GM12892 (cell line): ENCODE data around the gene IMPDH1.

Experiments
- DNase-seq: peaks from one replicate; pipeline ENCODE4 v3.0.0; 2011; ENCODE audit not compliant: insufficient read length
- FAIRE-seq: peaks from 2 replicates; lab custom pipeline; 2011; peaks lifted over from hg19 to GRCh38; lab: Jason Lieb, UNC
- POLR2A ChIP-seq: IDR thresholded peaks from 2 replicates; pipeline ENCODE4 v1.6.1; 2011; ENCODE audit warnings: low read depth, low read length, control low read depth
- POLR2AphosphoS5 ChIP-seq: IDR thresholded peaks from 2 replicates; pipeline ENCODE4 v1.6.1; 2011; ENCODE audit warnings: low read depth, low read length, control low read depth
- TAF1 ChIP-seq: IDR thresholded peaks from 2 replicates; pipeline ENCODE4 v1.6.1; 2011; ENCODE audit warnings: low read depth, mild to moderate bottlenecking, control low read depth, low read length, borderline replicate concordance

The IMPDH1 gene

DNA sequence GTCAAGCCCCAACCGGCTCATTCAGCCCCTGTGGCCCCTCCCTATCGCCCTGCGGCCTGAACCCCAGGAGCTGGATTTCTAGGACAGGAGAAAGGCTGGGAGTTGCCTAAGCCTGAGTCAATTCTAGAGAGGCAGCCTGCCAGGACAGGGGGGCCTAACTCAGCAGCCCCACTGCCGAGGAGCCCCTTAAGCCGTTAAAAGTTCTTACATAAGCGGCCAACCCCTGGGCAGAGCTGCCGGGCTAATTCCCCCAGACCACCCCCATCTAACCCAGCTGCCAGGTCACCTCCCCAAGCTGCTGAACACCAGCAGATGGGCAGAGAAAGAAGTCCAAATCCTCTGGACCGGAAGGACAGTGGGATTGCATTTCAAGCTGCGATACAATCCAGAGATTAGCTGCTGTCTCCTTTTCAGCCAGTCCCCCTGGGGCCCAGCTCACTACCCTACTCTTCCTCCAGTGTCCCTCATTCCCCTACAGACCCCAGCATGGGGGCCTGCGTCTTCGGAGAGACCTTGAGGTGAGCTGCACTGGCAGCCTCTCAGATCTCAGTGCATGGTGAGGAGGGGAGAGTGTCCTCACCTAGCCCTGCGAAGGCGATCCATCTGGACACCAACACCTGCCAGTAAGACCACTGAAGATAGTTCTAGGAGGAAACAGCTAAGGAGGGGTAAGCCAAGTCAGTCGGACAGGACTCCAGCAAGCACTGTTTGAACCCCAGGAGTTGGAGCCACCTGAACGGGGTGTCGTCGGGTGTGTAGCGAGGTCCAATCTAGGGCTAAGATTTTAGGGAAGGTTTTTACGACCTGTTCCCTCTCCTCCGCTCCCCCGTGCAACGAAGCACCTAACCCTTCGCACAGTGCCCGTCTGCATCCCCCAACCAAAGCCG lies 830 bp downstream of the IMPDH1 start:
- DNase-seq = no peak
- no peak for TF ChIP-seq POLR2A
- FAIRE-seq = no peak

DNA sequence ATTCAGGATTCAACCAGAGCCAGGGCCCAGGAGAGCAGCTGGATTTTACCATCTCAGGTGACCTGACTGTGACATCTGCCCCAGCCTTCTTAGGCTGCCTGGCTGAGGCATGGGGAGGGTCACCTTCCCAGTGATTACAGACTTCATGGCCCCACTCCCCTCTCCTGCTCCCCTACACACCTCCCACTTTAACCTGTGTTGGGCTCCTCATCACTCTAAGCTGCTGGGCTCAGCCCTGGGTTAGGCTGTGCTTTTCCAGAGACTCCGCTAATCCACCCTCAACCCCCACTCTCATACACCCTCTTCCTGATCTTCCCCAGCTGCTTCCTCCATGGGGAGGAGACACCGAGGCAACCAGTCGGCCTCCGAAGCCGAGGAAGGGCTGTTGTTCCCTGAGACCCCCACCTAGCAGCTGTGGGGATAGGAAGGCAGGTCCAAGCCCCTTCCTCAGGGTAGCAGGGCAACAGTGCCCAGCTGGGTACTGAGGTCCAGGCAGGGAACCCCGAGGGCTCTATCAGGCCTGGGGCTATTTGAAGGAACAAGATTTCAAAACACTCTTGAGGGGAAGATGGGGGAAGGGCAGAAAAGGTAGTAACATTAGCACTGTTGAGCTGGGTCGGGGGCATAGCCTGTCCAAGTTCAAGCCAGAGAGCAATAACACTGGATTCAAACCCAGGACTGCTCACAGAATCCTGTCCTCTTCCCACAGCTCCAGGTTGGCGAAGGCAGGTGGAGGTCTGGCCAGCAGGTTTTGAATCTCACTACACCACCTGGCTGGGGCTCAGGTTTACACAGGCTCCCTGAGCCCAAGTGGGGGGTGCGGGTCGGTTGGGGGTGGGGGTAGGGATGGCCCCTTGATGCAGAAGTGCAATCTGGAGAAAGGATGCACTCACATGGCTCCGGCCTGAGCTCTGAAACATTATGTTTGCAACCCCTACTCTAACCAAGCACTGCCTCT lies 1.8 kb downstream of the IMPDH1 start:
- FAIRE-seq (no peak), DNase-seq (no peak)
- TF ChIP-seq TAF1 (no peak), POLR2A (no peak), POLR2AphosphoS5 (no peak)

DNA sequence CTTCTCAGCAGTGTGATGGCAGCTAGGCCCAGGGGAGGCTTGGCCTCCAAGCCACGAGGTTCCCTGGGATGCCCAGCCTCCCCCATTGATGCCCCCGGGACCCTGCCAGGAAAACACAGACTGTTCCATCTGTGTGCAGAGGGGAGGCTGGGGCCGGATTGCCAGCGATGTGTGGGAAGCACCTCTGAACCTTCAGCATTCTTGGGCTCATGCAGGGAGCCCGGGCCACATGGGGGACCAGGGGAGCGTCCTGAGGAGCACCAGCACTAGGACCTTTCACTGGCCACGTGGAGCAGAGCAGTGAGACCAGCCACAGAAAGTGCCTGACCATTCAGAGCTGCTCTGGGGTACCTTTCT lies 2.6 kb downstream of the IMPDH1 start:
- TF ChIP-seq POLR2AphosphoS5 = no peak
- no peak for TF ChIP-seq POLR2A
- TF ChIP-seq TAF1 = no peak
- DNase-seq (no peak), FAIRE-seq (no peak)

DNA sequence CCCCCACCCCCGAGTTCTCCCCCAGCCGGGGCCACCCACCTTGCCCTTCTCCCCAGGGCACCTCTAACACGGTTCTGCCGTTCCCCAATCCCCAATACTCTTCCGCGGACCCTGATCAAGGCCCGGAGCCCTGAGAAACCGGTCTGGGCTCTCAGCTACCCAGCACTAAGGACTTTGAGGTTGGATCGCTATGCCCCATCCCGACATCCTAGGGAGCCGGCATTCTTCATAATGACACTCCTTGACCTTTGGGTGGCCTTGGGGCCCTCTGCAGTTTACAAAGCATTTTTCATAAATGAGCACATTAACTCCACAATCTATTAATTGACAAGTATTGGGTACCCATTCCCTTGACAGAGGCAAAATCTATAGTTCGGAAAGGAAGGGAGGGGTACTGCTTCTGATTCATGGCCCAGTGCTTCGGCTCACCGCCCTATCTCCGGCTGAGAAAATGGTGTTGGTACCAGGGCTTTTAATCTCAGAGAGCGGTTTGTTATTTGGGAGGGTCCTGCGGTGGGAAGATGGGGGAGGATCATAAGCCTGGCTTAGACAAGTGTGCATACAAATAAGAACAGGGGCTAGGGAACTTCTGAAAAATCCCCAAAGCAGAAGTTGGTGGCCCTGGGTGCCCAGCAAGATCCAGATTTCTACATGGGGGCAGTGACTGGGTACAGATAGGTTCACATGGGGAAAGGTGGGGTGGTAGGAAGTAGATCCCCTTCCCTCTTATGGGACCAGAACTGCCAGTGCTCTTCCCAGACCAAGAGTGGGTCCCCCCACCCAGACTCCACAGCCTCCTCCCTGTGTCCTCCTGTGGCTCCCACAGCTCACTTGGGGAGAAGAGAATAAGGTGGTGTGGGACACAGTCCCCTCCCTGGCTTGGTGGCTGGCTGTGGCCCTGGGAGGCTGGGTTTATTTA lies 3.2 kb downstream of the IMPDH1 start:
- TF ChIP-seq POLR2A (no peak), TAF1 (no peak), POLR2AphosphoS5 (no peak)
- FAIRE-seq (no peak), DNase-seq (no peak)

DNA sequence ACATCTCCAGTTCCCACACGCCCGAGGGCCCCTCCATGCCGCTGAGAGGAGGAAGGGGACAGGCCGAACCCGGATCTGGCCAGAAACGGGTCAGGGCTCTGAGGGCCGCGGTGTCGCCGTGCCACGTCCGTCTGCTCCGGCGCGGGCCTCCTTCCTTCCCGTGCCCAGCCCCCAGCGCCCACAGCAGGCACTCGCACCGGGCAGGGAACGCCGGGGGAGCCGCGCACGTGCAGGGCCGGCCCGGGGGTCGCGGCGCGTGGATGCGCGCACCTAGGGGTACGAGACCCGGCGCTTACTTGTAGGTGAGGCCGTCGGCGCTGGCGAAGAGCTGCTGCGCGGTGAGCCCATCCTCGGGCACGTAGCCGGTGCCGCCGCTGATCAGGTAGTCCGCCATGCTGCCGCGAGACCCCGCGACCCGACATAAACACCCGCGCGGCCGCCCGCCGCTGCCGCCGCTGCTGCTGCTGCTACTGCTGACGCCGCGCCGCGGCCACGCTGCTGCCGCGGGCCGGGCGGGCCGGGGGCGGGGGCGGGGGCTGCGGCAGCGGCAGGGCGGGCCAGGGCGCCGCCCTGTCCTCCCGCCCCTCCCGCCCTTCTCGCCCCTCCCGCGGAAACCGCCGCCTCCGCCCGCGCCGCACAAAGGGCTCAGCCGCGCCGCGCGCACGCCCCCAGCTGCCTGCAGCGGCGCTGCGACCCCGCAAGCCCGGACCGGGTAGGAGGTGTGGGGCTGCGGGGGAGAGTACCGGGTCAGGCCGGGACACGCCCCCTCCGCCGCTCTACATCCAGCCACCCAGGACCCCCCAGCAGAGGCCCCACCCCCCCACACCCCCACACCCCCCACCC lies 4.1 kb downstream of the IMPDH1 start:
- FAIRE-seq = peak; percentile 50
- DNase-seq = peak; percentile 72
- TF ChIP-seq POLR2AphosphoS5 (no peak), POLR2A (no peak; the same call in 1 of the 2 replicates), TAF1 (no peak)

DNA sequence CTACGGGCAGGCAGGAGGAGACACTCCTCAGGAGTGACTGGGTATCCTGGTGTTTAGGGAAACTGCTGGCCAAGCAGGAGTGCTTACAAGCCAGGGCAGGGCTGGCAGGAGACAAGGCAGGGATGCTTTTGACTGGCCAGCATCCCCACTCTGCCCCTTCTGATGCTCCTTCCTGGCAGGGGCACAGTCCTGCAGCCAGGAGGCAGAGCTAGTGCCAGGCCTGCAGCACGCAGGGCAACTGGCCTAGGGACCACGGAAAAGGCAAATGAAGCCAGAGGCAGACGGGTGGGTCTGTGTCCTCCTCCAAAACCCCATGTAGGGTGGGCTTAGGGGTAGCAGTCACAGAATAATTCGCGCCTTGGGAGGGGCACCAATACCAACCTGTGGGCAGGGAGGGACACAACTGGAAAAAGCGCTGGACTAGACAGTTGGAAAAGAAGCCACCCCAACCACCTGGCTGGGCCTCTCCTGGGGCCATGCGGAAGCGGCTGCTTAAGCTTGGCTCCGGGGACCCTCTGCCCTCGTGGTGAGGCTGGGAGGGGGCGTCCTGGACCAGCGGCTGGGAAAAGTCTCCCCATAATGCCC lies 4.8 kb downstream of the IMPDH1 start:
- peak; percentile 38 for FAIRE-seq
- no peak for TF ChIP-seq TAF1
- TF ChIP-seq POLR2AphosphoS5 = no peak
- TF ChIP-seq POLR2A = no peak
- no peak for DNase-seq

DNA sequence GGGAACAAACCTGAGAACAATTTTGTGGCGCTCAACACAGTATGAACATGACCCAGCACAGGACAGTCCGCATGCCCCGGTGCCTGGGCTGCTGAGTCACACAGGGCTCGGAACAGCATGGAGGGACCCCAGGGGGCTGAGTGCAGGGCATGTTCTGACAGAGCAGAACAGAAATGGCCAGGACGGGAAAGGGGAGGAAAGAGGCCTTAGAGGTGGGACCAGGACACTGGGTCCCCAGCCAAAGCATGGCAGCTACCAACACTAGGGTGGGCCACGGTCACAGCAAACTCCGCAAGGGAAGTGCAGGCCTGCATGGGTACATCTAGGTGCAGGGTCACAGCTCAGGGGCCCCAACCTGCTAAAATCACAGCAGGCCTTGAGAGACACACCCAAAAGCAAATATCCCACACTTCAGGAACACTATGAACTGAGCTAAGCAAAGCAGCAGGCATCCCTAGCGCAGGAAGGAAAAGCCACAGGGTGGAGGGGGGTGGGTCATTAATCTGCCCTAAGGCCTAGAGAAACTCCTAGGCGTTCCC lies 5.6 kb downstream of the IMPDH1 start:
- DNase-seq (no peak), FAIRE-seq (no peak)
- TF ChIP-seq POLR2A = no peak
- no peak for TF ChIP-seq POLR2AphosphoS5
- TF ChIP-seq TAF1 = no peak

DNA sequence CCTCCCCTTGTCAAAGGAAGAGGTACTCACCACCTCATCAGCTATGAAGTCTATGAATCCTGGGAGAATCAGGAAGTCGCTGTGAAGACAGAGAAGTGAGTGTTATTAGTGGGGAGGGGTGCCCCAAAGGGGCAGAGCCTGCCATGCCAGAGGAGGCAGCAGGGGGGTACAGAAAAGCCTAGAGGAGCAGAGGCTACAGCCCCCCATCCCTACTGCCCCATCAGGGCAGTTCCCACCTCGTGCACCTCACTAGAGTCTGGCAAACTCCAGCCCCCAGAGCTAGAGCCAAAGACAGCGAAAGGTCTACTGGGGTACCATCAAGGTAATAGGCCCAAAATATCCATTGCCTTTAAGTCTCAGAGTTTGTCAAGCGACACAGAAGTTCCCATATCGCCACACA lies 6.1 kb downstream of the IMPDH1 start:
- TF ChIP-seq TAF1 (no peak), POLR2AphosphoS5 (no peak), POLR2A (no peak)
- DNase-seq (no peak), FAIRE-seq (no peak)

DNA sequence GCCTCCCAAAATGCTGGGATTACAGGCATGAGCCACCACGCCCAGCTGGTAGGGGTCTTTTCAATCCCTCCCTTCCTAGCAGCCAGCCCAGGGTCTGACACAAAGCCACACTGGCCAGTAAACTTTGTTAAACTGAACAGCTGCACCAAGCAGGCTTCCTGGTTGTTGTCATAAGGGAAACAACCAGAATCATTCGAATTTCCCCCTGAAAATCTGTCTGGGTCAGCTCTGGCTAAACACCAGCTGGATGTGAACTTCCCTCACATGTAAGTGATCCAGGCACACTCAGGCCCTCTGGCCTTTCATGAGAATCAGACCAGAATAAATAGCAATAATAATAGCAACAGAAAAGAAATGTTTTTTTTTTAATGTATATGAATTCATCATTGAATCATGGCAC lies 7.4 kb downstream of the IMPDH1 start:
- TF ChIP-seq TAF1 (no peak), POLR2A (no peak), POLR2AphosphoS5 (no peak)
- no peak for DNase-seq
- no peak for FAIRE-seq
